Islet of Langerhans (tissue), 1 donor: Measurements from ENCODE around the gene NUP205.

Source experiments
- FAIRE-seq: peaks from one replicate; lab custom pipeline; 2011; peaks lifted over from hg19 to GRCh38; lab: Jason Lieb, UNC

NUP205 gene

GRCh38 chr7:135539629-135540028 is 18.1 kb upstream of the NUP205 start:
- no peak for FAIRE-seq

GRCh38 chr7:135541029-135541428 is 16.7 kb upstream of the NUP205 start:
- no peak for FAIRE-seq

- no peak for FAIRE-seq
Measured at GRCh38 chr7:135550196-135550595, 7.5 kb upstream of the NUP205 start.

- FAIRE-seq = no peak
Measured at GRCh38 chr7:135552148-135552547, 5.6 kb upstream of the NUP205 start.

GRCh38 chr7:135553346-135553745 is 4.4 kb upstream of the NUP205 start:
- no peak for FAIRE-seq

- no peak for FAIRE-seq
Measured at GRCh38 chr7:135558337-135558767, 635 bp downstream of the NUP205 start.

- FAIRE-seq = no peak
Measured at GRCh38 chr7:135558881-135559280, 1.2 kb downstream of the NUP205 start.

GRCh38 chr7:135560631-135561030 is 2.9 kb downstream of the NUP205 start:
- no peak for FAIRE-seq

GRCh38 chr7:135562720-135563119 is 5.0 kb downstream of the NUP205 start:
- FAIRE-seq = no peak

GRCh38 chr7:135571834-135572233 is 14.1 kb downstream of the NUP205 start:
- no peak for FAIRE-seq

GRCh38 chr7:135573541-135573940 is 15.8 kb downstream of the NUP205 start:
- no peak for FAIRE-seq

GRCh38 chr7:135575296-135575695 is 17.6 kb downstream of the NUP205 start:
- no peak for FAIRE-seq

GRCh38 chr7:135578569-135578968 is 20.9 kb downstream of the NUP205 start:
- FAIRE-seq = no peak

- FAIRE-seq = no peak
Measured at GRCh38 chr7:135584362-135585353, 26.9 kb downstream of the NUP205 start.

- no peak for FAIRE-seq
Measured at GRCh38 chr7:135597181-135597925, 39.6 kb downstream of the NUP205 start.

GRCh38 chr7:135597926-135598305 is 40.2 kb downstream of the NUP205 start:
- FAIRE-seq = no peak

GRCh38 chr7:135599471-135599870 is 41.8 kb downstream of the NUP205 start:
- no peak for FAIRE-seq

- FAIRE-seq = no peak
Measured at GRCh38 chr7:135600226-135600625, 42.5 kb downstream of the NUP205 start.

GRCh38 chr7:135601182-135601581 is 43.5 kb downstream of the NUP205 start:
- FAIRE-seq = no peak

GRCh38 chr7:135602304-135602703 is 44.6 kb downstream of the NUP205 start:
- no peak for FAIRE-seq

- no peak for FAIRE-seq
Measured at GRCh38 chr7:135616136-135616535, 58.4 kb downstream of the NUP205 start.

GRCh38 chr7:135617781-135618180 is 60.1 kb downstream of the NUP205 start:
- no peak for FAIRE-seq

GRCh38 chr7:135618510-135618909 is 60.8 kb downstream of the NUP205 start:
- FAIRE-seq = no peak
